H1 (cell line): Measurements from ENCODE around the gene GPSM3.

ENCODE experiments used
- CTCF ChIP-seq, 3 experiments: IDR thresholded peaks; 1 replicate in 2 of 3; 2 replicates in 1 of 3; pipeline versions ENCODE4 v1.5.1 to v1.6.1; 2011; ENCODE audit warnings: low read length in 3 of 3, mild to moderate bottlenecking in 3 of 3, inconsistent platforms in 2 of 3, low read depth in 1 of 3, moderate library complexity in 1 of 3; ENCODE audit not compliant: insufficient read depth in 1 of 3; ENCODE audit errors: control extremely low read depth in 1 of 3
- NRF1 ChIP-seq: IDR thresholded peaks from 2 replicates; pipeline ENCODE4 v1.6.1; 2011; ENCODE audit warnings: mild to moderate bottlenecking, low read depth, low read length, improper control_type of control experiment
- POLR2A ChIP-seq, 2 experiments: IDR thresholded peaks; 1 replicate in 1 of 2; 2 replicates in 1 of 2; pipeline ENCODE4 v1.6.1; 2011; ENCODE audit warnings: low read depth in 2 of 2, low read length in 2 of 2, mild to moderate bottlenecking in 2 of 2; ENCODE audit errors: control extremely low read depth in 1 of 2

GRCh38 chr6:32174416-32174815 lies 18.0 kb downstream of the GPSM3 start:
- no peak for TF ChIP-seq NRF1
- TF ChIP-seq CTCF (IDR thresholded peaks at IDR 0.05; ENCODE audit: control extremely low read depth in 1 of 3, insufficient read depth in 1 of 3, low read depth in 1 of 3, low read length in 3 of 3), result no peak
- no peak for TF ChIP-seq POLR2A (IDR thresholded peaks at IDR 0.05; ENCODE audit: control extremely low read depth in 1 of 2, low read depth in 2 of 2, low read length in 2 of 2)
